ENCODE data around the gene DDHD1. TPM values are rescaled to one million over a fixed set of nuclear protein-coding genes. Genes with fewer than 3 reads are reported as not detected.

DDHD1 gene
- polyA plus RNA-seq, 1 of the 3 experiments (the other 2 are of a cell fraction): 1.9 TPM

DNA sequence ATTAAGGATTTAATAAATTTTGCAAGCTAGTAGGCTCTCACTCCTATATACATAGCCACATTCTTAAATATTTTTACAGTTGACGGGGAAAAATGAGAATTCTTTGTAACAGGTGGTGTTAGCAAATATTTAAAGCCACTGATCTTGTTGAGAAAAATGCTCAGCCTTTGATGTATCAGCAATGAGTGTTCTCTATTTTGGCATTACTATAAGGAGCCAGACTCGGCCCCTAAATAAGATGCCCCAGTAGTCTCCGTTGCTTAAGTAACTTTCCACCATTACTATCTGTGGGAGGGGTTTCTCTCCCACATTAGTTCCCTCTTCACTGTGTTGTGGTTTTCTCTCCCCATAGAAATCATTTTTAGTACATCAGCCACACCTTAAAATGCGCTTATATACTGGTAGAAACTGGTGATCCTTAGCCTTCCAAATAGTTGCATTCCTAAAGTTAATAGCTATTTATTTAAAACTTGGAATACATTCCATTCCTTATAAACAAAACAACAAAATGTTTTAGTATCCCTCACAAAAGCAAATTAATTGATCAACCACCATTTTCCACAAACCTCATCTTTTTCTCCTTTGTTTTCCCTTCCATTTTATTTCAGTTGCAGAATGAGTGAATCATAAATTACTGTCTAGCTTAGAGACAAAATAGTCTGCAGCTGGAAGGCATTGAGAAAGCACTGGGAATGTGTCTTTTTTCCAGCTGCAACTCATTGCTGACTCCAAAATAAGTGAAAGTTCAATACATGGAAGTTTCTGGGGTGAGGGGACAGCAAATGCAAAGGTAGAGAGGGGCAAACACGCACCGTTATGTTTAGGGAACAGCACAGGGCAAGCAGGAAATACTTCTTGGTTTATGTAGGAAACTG is 117.5 kb downstream of the DDHD1 start:
- no peak for TF ChIP-seq ELF1 (IDR thresholded peaks at IDR 0.05)
- TF ChIP-seq RCOR1 (IDR thresholded peaks at IDR 0.05; ENCODE audit: low read length): no peak
- TF ChIP-seq, protein P1, sequence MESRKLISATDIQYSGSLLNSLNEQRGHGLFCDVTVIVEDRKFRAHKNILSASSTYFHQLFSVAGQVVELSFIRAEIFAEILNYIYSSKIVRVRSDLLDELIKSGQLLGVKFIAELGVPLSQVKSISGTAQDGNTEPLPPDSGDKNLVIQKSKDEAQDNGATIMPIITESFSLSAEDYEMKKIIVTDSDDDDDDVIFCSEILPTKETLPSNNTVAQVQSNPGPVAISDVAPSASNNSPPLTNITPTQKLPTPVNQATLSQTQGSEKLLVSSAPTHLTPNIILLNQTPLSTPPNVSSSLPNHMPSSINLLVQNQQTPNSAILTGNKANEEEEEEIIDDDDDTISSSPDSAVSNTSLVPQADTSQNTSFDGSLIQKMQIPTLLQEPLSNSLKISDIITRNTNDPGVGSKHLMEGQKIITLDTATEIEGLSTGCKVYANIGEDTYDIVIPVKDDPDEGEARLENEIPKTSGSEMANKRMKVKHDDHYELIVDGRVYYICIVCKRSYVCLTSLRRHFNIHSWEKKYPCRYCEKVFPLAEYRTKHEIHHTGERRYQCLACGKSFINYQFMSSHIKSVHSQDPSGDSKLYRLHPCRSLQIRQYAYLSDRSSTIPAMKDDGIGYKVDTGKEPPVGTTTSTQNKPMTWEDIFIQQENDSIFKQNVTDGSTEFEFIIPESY (IDR thresholded peaks at IDR 0.05; ENCODE audit: borderline replicate concordance, low read depth): no peak
- no peak for TF ChIP-seq TEAD4 (IDR thresholded peaks at IDR 0.05; ENCODE audit: borderline replicate concordance, insufficient read depth)
- TF ChIP-seq, protein P2, sequence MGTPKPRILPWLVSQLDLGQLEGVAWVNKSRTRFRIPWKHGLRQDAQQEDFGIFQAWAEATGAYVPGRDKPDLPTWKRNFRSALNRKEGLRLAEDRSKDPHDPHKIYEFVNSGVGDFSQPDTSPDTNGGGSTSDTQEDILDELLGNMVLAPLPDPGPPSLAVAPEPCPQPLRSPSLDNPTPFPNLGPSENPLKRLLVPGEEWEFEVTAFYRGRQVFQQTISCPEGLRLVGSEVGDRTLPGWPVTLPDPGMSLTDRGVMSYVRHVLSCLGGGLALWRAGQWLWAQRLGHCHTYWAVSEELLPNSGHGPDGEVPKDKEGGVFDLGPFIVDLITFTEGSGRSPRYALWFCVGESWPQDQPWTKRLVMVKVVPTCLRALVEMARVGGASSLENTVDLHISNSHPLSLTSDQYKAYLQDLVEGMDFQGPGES (IDR thresholded peaks at IDR 0.05; ENCODE audit: low read depth, low read length): no peak
- TF ChIP-seq, protein P3, sequence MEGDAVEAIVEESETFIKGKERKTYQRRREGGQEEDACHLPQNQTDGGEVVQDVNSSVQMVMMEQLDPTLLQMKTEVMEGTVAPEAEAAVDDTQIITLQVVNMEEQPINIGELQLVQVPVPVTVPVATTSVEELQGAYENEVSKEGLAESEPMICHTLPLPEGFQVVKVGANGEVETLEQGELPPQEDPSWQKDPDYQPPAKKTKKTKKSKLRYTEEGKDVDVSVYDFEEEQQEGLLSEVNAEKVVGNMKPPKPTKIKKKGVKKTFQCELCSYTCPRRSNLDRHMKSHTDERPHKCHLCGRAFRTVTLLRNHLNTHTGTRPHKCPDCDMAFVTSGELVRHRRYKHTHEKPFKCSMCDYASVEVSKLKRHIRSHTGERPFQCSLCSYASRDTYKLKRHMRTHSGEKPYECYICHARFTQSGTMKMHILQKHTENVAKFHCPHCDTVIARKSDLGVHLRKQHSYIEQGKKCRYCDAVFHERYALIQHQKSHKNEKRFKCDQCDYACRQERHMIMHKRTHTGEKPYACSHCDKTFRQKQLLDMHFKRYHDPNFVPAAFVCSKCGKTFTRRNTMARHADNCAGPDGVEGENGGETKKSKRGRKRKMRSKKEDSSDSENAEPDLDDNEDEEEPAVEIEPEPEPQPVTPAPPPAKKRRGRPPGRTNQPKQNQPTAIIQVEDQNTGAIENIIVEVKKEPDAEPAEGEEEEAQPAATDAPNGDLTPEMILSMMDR (IDR thresholded peaks at IDR 0.05): no peak
- TF ChIP-seq, protein P4, sequence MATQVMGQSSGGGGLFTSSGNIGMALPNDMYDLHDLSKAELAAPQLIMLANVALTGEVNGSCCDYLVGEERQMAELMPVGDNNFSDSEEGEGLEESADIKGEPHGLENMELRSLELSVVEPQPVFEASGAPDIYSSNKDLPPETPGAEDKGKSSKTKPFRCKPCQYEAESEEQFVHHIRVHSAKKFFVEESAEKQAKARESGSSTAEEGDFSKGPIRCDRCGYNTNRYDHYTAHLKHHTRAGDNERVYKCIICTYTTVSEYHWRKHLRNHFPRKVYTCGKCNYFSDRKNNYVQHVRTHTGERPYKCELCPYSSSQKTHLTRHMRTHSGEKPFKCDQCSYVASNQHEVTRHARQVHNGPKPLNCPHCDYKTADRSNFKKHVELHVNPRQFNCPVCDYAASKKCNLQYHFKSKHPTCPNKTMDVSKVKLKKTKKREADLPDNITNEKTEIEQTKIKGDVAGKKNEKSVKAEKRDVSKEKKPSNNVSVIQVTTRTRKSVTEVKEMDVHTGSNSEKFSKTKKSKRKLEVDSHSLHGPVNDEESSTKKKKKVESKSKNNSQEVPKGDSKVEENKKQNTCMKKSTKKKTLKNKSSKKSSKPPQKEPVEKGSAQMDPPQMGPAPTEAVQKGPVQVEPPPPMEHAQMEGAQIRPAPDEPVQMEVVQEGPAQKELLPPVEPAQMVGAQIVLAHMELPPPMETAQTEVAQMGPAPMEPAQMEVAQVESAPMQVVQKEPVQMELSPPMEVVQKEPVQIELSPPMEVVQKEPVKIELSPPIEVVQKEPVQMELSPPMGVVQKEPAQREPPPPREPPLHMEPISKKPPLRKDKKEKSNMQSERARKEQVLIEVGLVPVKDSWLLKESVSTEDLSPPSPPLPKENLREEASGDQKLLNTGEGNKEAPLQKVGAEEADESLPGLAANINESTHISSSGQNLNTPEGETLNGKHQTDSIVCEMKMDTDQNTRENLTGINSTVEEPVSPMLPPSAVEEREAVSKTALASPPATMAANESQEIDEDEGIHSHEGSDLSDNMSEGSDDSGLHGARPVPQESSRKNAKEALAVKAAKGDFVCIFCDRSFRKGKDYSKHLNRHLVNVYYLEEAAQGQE (IDR thresholded peaks at IDR 0.05; ENCODE audit: low read depth, low read length): no peak
- Histone ChIP-seq H2AFZ (ENCODE audit: low read depth) (no peak overlapping the region), H3K4me1 (ENCODE audit: control insufficient read depth in 1 of 2, insufficient read depth in 2 of 2, low read depth in 1 of 2, low read length in 1 of 2) (peaks cover 0 to 17% of the 10 kb centered on the region in 2 experiments; a peak in 3 of 4 replicates), H3K4me3 (ENCODE audit: low read depth in 2 of 2, low read length in 1 of 2) (no peak overlapping the region), H3K27ac (ENCODE audit: low read depth in 2 of 2, low read length in 1 of 2) (0 out of 4 replicates have a peak overlapping the region, but pooled peaks of 1 of the 2 experiments have one; percentile 18), H3K9me3 (no peaks in the 10 kb centered on the region), H4K20me1 (ENCODE audit: insufficient read depth) (no peaks in the 10 kb centered on the region), H3K9me2 (no peaks in the 10 kb centered on the region), H3K4me2 (no peak overlapping the region), H3K36me3 (replicated peaks in 1 of 2; ENCODE audit: control insufficient read depth in 1 of 2, insufficient read depth in 2 of 2, low read length in 1 of 2) (peaks cover 0 to 17% of the 10 kb centered on the region in 2 experiments), H3F3A (replicated peaks; ENCODE audit: insufficient read depth) (peaks cover 13% of the 10 kb centered on the region), H3K9ac (no peak overlapping the region), H3K79me2 (ENCODE audit: insufficient read depth) (no peaks in the 10 kb centered on the region), H3K27me3 (ENCODE audit: insufficient read depth) (no peaks in the 10 kb centered on the region)
- ChIA-PET POLR2A (no interaction called here), CTCF (no interaction called here)
- no peak for DNase-seq
- WGBS (ENCODE audit: low lambda C conversion rate): 90% methylated on average over 6 of the region's 6 CpGs

All from SK-N-SH (cell line).